Immature natural killer cell (primary cell): ENCODE measurements around the gene CELSR1. TPM values are rescaled to one million over a fixed set of nuclear protein-coding genes. Genes with fewer than 3 reads are reported as not detected.

Source experiments
- DNase-seq, 3 donors: peaks; one replicate each; pipeline ENCODE4 v3.0.0; 2022; ENCODE audit warnings: mixed read lengths in 1 of 3
- H3K27ac Mint-ChIP-seq, 6 donors: one replicate each; pipeline ENCODE4 v1.8.0; 2020; ENCODE audit warnings: mixed read lengths in 6 of 6, mild to moderate bottlenecking in 5 of 6, inconsistent platforms in 4 of 6, moderate library complexity in 3 of 6
- H3K27me3 Mint-ChIP-seq, 3 donors: one replicate each; pipeline ENCODE4 v1.8.0; 2020 to 2021; ENCODE audit warnings: low read depth in 3 of 3, mild to moderate bottlenecking in 3 of 3, mixed read lengths in 3 of 3, moderate library complexity in 3 of 3, inconsistent platforms in 1 of 3
- H3K36me3 Mint-ChIP-seq, 3 donors: one replicate each; pipeline ENCODE4 v1.8.0; 2020; ENCODE audit warnings: mixed read lengths in 3 of 3, inconsistent platforms in 2 of 3, mild to moderate bottlenecking in 2 of 3
- H3K4me1 Mint-ChIP-seq, 2 donors: one replicate each; pipeline ENCODE4 v1.8.0; 2020; ENCODE audit warnings: inconsistent platforms in 2 of 2, mild to moderate bottlenecking in 2 of 2, mixed read lengths in 2 of 2, moderate library complexity in 1 of 2
- H3K4me3 Mint-ChIP-seq, 5 donors: one replicate each; pipeline ENCODE4 v1.8.0; 2020; ENCODE audit warnings: mild to moderate bottlenecking in 5 of 5, mixed read lengths in 5 of 5, inconsistent platforms in 3 of 5, moderate library complexity in 3 of 5
- H3K9me3 Mint-ChIP-seq, 6 donors: one replicate each; pipeline ENCODE4 v1.8.0; 2020; ENCODE audit warnings: mild to moderate bottlenecking in 6 of 6, mixed read lengths in 6 of 6, inconsistent platforms in 4 of 6, moderate library complexity in 3 of 6
- polyA plus RNA-seq, 3 donors: library from polyadenylated mRNA; unstranded; fragments of 300-500 nt; fragmentation: Illumina TruSeq; gene quantifications; one replicate each; pipeline ENCODE4 v1.2.3, GENCODE V29; 2021

The CELSR1 gene
- polyA plus RNA-seq, 3 donors from 2014 or later = 0.24 to 1.6 (median 1.2) TPM

DNA sequence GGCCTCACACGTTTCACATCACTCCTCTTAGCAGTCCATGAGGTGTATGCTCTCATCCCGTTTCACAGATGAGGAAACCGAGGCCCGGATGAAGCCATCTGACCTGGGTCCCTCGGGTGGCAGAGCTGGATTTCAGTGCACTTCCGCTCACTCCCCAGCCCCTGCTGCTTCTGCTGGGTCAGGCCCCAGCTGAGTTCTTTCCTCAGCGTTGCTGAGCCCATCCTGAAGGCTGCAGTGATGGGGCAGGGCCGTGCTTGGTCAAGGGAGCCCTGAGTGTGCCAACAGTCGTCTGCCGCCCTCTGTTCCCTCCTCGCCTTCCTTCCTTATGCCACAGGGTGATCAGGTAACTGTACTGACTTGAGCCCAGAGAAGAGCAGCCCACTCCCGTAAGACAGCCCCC, 189.8 kb downstream of the CELSR1 start:
- H3K27ac Mint-ChIP-seq = no peak overlapping the region
- no peaks in the 10 kb centered on the region for H3K9me3 Mint-ChIP-seq
- H3K36me3 Mint-ChIP-seq = peaks cover 28 to 44% (median 33%) of the 10 kb centered on the region in 3 donors

DNA sequence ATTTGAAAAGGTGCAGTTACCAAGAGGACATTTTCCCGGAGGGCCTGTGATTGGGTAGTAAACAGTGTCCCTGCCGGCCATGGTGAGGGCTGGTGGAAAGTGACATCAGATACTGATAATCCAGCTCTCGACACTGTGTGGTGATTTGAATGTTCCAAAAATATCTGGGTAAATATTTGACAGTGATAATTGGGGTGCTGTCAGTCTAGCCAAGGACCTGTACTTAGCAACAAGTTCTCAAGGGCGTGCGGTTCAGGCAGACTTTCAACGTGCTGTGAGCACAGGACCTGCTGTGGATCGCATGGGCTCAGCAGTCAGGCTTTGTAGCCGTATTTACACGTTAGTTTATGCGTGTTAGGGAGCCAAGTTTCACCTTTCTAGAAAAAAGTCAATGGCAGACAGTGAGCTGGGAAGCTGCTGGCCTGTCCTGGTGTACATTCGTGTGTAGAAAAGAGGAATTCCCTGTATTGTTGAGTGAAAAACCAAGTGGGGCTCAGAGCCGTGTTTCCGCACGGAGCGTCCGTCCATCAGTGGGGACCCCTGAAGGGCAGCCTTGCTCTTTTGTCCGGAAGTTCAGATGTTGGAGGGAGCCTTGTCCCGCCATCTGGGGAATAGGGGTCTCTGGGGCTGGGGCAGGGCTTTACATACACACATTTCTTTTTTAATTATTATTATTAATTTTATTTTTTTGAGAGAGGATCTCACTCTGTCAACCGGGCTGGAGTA, 190.6 kb downstream of the CELSR1 start:
- Mint-ChIP-seq H3K27ac (no peak overlapping the region), H3K4me1 (peaks cover 0 to 3% of the 10 kb centered on the region in 2 donors), H3K36me3 (peaks cover 26 to 39% (median 29%) of the 10 kb centered on the region in 3 donors), H3K9me3 (no peaks in the 10 kb centered on the region), H3K4me3 (no peak overlapping the region), H3K27me3 (peaks cover 0 to 3% (median 3%) of the 10 kb centered on the region in 3 donors)
- no peak for DNase-seq

More for the DNA sequence above, 189.8 kb downstream of the CELSR1 start:
- no peak for DNase-seq
- Mint-ChIP-seq H3K4me3 (no peak overlapping the region), H3K4me1 (peaks cover 0 to 5% of the 10 kb centered on the region in 2 donors), H3K27me3 (peaks cover 0 to 3% (median 3%) of the 10 kb centered on the region in 3 donors)

- H3K4me1 Mint-ChIP-seq = peaks cover 36 to 41% of the 10 kb centered on the region in 2 donors
- peaks cover 17 to 36% (median 25%) of the 10 kb centered on the region in 3 donors for H3K36me3 Mint-ChIP-seq
- DNase-seq = no peak
- H3K27ac Mint-ChIP-seq = peak overlapping the region in 1 of 6 donors; percentile 17
- H3K9me3 Mint-ChIP-seq = no peaks in the 10 kb centered on the region
- H3K4me3 Mint-ChIP-seq = no peak overlapping the region
- H3K27me3 Mint-ChIP-seq = peaks cover 0 to 3% (median 2%) of the 10 kb centered on the region in 3 donors
Observed at GRCh38 chr22:46340676-46341075, 196.7 kb downstream of the CELSR1 start.

DNA sequence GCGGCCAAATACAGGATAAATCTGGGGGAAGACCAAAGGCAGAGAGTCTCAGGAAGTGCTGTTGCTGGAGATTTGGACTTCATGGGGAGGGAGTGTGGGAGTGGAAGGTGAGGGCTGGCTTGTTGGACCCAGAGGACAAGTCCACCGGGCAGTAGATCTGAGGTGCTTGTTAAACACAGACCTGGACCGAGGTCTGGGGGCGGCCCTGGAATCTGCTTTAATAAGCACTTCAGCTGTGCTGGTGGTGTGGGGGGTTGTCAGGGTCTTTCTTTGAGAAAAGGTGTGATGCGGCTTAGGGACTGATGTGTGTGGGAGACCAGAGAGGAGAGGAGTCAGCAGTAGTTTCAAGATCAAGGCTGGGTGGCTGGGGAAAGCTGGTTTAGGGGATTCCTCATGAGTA, 197.5 kb downstream of the CELSR1 start:
- Mint-ChIP-seq H3K36me3 (peaks cover 17 to 35% (median 25%) of the 10 kb centered on the region in 3 donors), H3K4me1 (peaks cover 39 to 46% of the 10 kb centered on the region in 2 donors), H3K27me3 (peaks cover 0 to 5% (median 2%) of the 10 kb centered on the region in 3 donors), H3K4me3 (no peak overlapping the region), H3K9me3 (no peaks in the 10 kb centered on the region), H3K27ac (peak overlapping the region in 2 of 6 donors; percentile 13 to 52)
- no peak for DNase-seq

DNA sequence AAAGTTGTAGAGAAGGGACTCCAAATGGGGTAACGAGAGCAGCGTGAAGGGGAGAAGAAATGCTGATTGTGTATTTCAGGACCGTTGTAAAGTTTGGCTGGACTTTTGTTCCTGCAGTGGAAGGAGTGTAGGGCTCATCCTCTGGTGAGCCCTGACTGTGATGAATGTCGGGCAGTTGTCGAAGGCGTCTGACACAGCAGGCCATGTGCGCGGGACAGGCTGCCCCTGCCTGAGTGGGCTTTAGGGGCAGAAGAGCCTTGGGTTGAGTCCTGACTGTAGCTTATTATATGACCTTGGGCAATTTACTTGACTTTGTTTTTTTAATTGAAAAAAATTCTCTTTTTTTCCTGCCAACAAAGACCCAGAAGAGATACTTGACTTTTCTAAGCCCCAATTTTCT, 198.8 kb downstream of the CELSR1 start:
- no peak for DNase-seq
- Mint-ChIP-seq H3K27me3 (peaks cover 2 to 7% (median 2%) of the 10 kb centered on the region in 3 donors), H3K36me3 (peaks cover 12 to 29% (median 21%) of the 10 kb centered on the region in 3 donors), H3K27ac (peak overlapping the region in 3 of 6 donors; percentile 14 to 36 (median 33)), H3K4me3 (peak overlapping the region in 1 of 5 donors; percentile 2), H3K9me3 (no peaks in the 10 kb centered on the region), H3K4me1 (peaks cover 40 to 46% of the 10 kb centered on the region in 2 donors)

- H3K4me3 Mint-ChIP-seq = peak overlapping the region in 4 of 5 donors; percentile 26 to 85 (median 49)
- H3K27me3 Mint-ChIP-seq = peaks cover 2 to 7% (median 2%) of the 10 kb centered on the region in 3 donors
- no peaks in the 10 kb centered on the region for H3K9me3 Mint-ChIP-seq
- no peak for DNase-seq
- H3K27ac Mint-ChIP-seq = peak overlapping the region in 4 of 6 donors; percentile 14 to 60 (median 26)
- H3K4me1 Mint-ChIP-seq = peaks cover 40 to 46% of the 10 kb centered on the region in 2 donors
- H3K36me3 Mint-ChIP-seq = peaks cover 12 to 27% (median 21%) of the 10 kb centered on the region in 3 donors
Observed at GRCh38 chr22:46337870-46338269, 199.6 kb downstream of the CELSR1 start.

DNA sequence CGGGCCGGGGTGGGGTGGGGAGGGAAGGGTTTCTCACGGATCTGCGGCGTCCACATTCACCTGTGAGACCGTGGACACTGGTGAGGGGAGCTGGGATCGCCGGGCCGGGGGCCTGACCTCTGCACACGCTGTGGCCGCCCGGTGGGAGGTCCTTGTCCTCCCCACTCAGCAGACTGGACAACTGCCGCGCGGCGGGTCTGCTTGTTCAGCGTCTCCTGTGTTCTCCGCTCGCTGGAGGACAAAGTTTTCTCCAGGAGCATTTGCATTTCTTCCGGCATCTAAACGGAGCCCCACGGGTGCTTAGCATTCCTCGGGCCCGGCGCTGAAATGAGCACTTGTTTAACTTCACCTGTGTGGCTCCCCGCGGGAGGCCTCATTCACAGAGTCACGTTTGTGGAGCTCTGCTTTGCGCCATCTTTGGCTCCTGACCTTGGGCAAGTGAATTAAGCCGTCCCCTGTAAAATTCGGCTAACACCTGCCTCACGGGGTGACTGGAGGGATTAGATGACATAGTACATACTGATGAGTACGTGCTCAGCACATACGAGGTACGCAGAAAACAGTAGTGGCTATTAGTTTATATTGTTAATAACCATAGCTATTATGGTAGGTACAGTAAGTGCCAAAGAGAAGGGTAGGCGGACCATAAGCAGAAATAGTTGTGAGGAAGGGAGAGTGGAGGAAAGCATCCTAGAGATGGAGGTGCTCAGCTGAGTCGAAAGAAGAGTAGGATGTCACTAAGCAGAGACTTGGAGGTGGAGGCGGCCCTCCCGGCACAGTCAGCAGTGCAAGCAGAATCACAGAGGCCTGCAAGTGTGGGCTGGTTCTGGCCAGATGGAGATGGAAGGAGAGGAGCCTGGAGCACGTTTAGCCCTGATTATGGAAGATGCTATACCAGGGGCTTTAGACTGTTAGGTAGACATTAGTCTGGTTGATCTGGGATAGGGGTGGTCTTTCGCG, 201.0 kb downstream of the CELSR1 start:
- H3K9me3 Mint-ChIP-seq = no peaks in the 10 kb centered on the region
- peak overlapping the region; percentile 75 to 94 (median 84) for H3K27ac Mint-ChIP-seq
- H3K4me3 Mint-ChIP-seq = peak overlapping the region; percentile 85 to 94 (median 94)
- H3K36me3 Mint-ChIP-seq = peaks cover 12 to 27% (median 14%) of the 10 kb centered on the region in 3 donors
- peak in 1 of 3 donors; percentile 6 for DNase-seq
- H3K27me3 Mint-ChIP-seq = peaks cover 2 to 7% (median 2%) of the 10 kb centered on the region in 3 donors
- H3K4me1 Mint-ChIP-seq = peaks cover 40 to 46% of the 10 kb centered on the region in 2 donors

DNA sequence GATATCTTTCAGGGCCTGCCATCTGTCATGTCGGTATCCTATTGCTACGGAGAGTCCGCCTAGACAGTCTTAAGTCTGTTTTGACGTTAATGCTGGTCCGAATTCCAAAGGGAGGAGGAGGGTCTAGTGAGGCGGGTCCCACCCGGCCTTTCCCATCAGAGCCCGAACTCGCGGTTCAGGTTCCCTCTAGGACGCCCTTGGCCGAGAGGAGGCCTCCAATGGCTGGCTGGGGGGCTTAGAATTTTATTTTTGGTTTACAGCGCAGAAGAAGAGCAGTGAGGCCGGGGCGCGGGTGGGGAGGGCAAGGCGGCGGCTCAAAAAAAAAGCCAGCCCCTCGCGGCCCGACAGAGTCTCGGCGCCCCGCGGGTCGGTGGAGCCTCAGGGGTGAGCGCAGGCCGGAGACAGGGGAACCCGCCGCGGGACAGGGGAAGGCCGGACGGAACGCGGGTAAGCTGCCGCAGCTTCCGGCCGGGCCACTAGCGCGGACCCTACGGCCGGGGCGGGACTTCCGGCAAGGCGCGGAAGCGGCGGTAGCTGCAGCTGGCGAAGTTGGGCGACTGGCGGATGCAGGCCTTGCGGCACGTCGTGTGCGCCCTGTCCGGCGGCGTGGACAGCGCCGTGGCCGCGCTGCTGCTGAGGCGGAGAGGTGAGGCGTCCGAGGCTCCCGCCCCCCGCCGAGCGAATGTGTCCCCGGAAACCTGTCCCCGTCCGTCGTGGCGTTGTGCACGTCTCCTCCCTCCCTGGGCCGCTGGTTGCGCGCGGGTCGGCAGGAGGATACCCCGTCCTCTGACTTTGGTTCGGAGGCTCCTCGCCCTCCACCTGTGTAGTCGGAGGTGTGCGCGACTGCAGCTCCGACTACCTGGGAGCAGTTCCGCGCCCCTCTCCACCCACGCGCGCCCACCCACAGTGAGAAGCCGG, 202.0 kb downstream of the CELSR1 start, which contains the start of gene TRMU:
TSS of gene TRMU (plus strand) at position 514 of the 918 bp plus-strand sequence. CDS start at position 565, 51 bp downstream.
- peaks cover 12 to 22% (median 14%) of the 10 kb centered on the region in 3 donors for H3K36me3 Mint-ChIP-seq
- H3K4me3 Mint-ChIP-seq = peak within 1 kb of the TSS; percentile 85 to 94 (median 94)
- H3K27ac Mint-ChIP-seq = peak within 1 kb of the TSS; percentile 89 to 95 (median 94)
- H3K4me1 Mint-ChIP-seq = peaks cover 39 to 40% of the 10 kb centered on the region in 2 donors
- peak; percentile 76 to 81 (median 80) for DNase-seq
- H3K9me3 Mint-ChIP-seq = no peaks in the 10 kb centered on the region
- H3K27me3 Mint-ChIP-seq = peaks cover 2 to 7% (median 2%) of the 10 kb centered on the region in 3 donors

DNA sequence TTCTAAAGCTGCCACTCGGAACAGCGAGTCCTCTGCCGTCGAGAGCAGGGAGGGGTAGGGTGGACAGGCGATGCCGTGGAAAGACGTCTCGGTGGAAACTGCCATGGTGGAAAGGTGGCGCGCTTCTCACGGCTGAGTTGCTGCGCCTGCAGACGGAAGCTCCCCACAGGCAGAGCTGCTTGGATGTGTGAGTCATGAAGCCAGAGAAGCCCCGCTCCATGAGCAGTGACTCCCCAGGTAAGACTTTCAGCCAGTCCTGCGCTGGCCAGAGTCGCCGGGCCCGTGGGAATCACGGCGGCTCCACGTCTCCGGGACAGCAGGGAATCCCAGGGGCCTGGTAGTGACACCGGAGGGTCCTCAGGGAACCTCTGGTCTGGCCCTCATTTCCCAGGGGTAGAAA, 205.9 kb downstream of the CELSR1 start:
- peaks cover 9 to 12% of the 10 kb centered on the region in 2 donors for H3K4me1 Mint-ChIP-seq
- no peaks in the 10 kb centered on the region for H3K9me3 Mint-ChIP-seq
- H3K27ac Mint-ChIP-seq = no peak overlapping the region
- peaks cover 2 to 4% (median 2%) of the 10 kb centered on the region in 3 donors for H3K27me3 Mint-ChIP-seq
- no peak for DNase-seq
- no peak overlapping the region for H3K4me3 Mint-ChIP-seq
- H3K36me3 Mint-ChIP-seq = no peaks in the 10 kb centered on the region

- H3K27ac Mint-ChIP-seq = no peak overlapping the region
- peaks cover 0 to 4% (median 2%) of the 10 kb centered on the region in 3 donors for H3K27me3 Mint-ChIP-seq
- no peaks in the 10 kb centered on the region for H3K36me3 Mint-ChIP-seq
- H3K4me1 Mint-ChIP-seq = peaks cover 5 to 8% of the 10 kb centered on the region in 2 donors
- no peak for DNase-seq
- no peaks in the 10 kb centered on the region for H3K9me3 Mint-ChIP-seq
- no peak overlapping the region for H3K4me3 Mint-ChIP-seq
Observed at GRCh38 chr22:46330426-46330825, 207.0 kb downstream of the CELSR1 start.

DNA sequence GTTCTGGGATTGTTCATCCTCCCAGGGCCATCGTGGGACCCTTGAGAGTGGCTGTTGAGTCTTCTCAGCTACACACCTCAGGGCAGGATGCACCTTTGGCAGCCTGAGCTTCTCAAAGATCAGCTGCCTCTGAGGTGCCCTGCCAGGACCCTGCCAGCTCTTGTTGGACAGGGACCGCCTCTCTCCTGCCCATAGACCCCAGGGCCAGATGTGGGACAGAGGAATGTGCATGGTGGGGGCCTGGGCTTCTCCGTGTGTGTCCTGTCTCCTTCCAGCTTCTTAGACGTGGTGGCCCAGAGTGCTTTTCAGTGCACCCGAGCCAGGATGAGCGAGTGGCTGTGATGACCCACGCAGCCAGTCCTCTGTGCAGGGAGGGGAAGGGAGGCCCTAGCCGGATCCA, 207.8 kb downstream of the CELSR1 start:
- no peak overlapping the region for H3K27ac Mint-ChIP-seq
- no peaks in the 10 kb centered on the region for H3K9me3 Mint-ChIP-seq
- H3K4me3 Mint-ChIP-seq = no peak overlapping the region
- peaks cover 0 to 4% of the 10 kb centered on the region in 2 donors for H3K4me1 Mint-ChIP-seq
- H3K36me3 Mint-ChIP-seq = no peaks in the 10 kb centered on the region
- no peak for DNase-seq
- H3K27me3 Mint-ChIP-seq = peaks cover 0 to 2% (median 2%) of the 10 kb centered on the region in 3 donors

- Mint-ChIP-seq H3K27ac (no peak overlapping the region), H3K36me3 (no peaks in the 10 kb centered on the region), H3K4me3 (no peak overlapping the region), H3K4me1 (no peaks in the 10 kb centered on the region), H3K9me3 (no peaks in the 10 kb centered on the region), H3K27me3 (no peaks in the 10 kb centered on the region)
- DNase-seq = no peak
Observed at GRCh38 chr22:46328797-46329196, 208.6 kb downstream of the CELSR1 start.
